Measurements from ENCODE around the gene ZNF487. TPM values are rescaled to one million over a fixed set of nuclear protein-coding genes. Genes with fewer than 3 reads are reported as not detected.

Gene ZNF487
- polyA plus RNA-seq, 1 experiment, result 4.5 TPM

GRCh38 chr10:43502931-43503330 is 66.0 kb downstream of the ZNF487 start:
- ChIA-PET POLR2A (no interaction called here), CTCF (no interaction called here)
- DNase-seq (ENCODE audit: low read depth), result no peak
- no peaks in the 10 kb centered on the region for H3K27me3 ChIP-seq (ENCODE audit: control insufficient read depth, insufficient read depth, low read length)
- H3K4me3 ChIP-seq (ENCODE audit: low read depth, low read length), result no peak overlapping the region
- TF ChIP-seq CTCF (IDR thresholded peaks at IDR 0.05; ENCODE audit: insufficient read depth, low read depth, low read length), result no peak
- H3K36me3 ChIP-seq (ENCODE audit: control insufficient read depth, insufficient read depth, low read length), result no peaks in the 10 kb centered on the region

- ChIA-PET CTCF (interaction anchor here (1.3 kb wide), 1 partner anchor 38 kb away, joined by 3 read pairs; no protein-coding TSS in a partner anchor), POLR2A (no interaction called here)
- no peak for TF ChIP-seq CTCF (IDR thresholded peaks at IDR 0.05; ENCODE audit: insufficient read depth, low read depth, low read length)
- Histone ChIP-seq H3K4me3 (ENCODE audit: low read depth, low read length) (no peak overlapping the region), H3K36me3 (ENCODE audit: control insufficient read depth, insufficient read depth, low read length) (no peaks in the 10 kb centered on the region), H3K27me3 (ENCODE audit: control insufficient read depth, insufficient read depth, low read length) (no peaks in the 10 kb centered on the region)
- DNase-seq (ENCODE audit: low read depth), result no peak
Measured at GRCh38 chr10:43524434-43525247, 87.7 kb downstream of the ZNF487 start.

Small RNA genes within 50 kb of the gene (small RNA-seq; reads per million reads assigned to genes)
- gene RNU7-193P (ENCODE audit: insufficient read length, low read depth, low replicate concordance), result not detected
- not detected for gene SNORD3J (ENCODE audit: insufficient read length, low read depth, low replicate concordance)

Other genes starting within 250 kb of the ZNF487 start
- 0.27 and 0.40 TPM in 2 replicates for gene RASGEF1A, start 170.0 kb upstream of the ZNF487 start, polyA plus RNA-seq (2011; rRNA removed)
- not detected in 2 replicates for gene FXYD4, start 65.5 kb upstream of the ZNF487 start, polyA plus RNA-seq (2011; rRNA removed)
- gene HNRNPF, start 27.9 kb upstream of the ZNF487 start, polyA plus RNA-seq (2011; rRNA removed), result 165 and 172 TPM in 2 replicates
- 5.1 and 5.8 TPM in 2 replicates for gene ZNF239, start 137.5 kb downstream of the ZNF487 start, polyA plus RNA-seq (2011; rRNA removed)
- 0.98 and 1.3 TPM in 2 replicates for gene ZNF485, start 169.3 kb downstream of the ZNF487 start, polyA plus RNA-seq (2011; rRNA removed)
- 38.6 and 53.5 TPM in 2 replicates for gene ZNF32, start 211.8 kb downstream of the ZNF487 start, polyA plus RNA-seq (2011; rRNA removed)